ENCODE measurements around the gene MPHOSPH6.
A peak's percentile ranks its signal among the peaks of the same experiment; 100 is the strongest.
"Not testable (repeated sequence)": the region's sequence is repeated elsewhere in the genome, so short reads cannot be mapped to it uniquely, and the experiment has no call there.

Gene MPHOSPH6, protein sequence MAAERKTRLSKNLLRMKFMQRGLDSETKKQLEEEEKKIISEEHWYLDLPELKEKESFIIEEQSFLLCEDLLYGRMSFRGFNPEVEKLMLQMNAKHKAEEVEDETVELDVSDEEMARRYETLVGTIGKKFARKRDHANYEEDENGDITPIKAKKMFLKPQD

DNA sequence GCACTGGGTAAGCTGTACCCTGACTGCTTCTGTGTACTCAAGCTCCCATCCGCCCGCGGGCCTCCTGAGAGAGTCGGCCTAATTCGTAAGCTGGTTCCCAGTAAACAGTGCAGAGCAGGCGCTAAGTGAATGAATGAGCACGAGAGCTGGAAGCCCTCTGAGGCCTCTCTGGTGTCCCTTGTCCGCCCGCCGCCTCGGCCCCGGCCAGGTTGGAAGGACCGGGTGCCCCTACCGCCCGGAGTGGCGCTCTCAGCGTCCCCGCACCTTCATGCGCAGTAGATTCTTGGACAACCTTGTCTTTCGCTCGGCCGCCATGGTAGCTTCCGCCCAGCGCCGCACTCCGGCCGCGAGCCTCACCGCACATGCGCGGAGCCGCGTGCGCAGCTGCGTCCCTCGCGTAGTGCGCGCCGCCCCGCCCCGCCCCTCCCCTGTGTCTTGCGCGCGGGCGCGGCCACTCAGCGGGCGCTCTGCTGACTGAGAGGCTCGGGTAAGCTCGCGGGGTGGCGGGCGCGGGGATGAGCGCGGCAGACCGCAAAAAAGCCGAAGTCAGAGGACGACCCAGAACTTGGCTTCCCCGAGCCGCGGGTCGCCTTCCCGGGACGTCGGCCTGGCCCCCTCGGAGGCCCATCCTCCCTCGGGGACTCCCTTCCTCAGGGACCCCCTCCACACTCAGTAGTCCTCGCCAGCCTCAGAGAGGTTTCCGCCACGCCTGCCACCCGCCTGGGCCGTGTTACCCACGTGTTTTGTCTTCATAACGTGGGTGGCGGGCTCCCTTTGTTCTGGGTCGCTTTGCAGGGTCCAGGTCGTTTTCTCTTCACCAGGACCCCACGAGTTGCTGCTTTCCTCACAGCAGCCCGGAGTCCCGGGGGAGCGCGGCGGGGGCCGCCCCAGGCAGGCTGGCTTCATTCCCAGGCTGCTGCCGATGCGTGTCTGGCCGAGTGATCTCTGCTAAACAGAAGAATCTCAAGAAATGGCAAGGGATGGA lies at the start of gene MPHOSPH6:
Gene MPHOSPH6 (minus strand): TSS at position 364 of the 985 bp plus-strand sequence. CDS start 49 bp downstream, at position 315.
- DNase-seq (ENCODE audit: low read depth), result peak; percentile 86

DNA sequence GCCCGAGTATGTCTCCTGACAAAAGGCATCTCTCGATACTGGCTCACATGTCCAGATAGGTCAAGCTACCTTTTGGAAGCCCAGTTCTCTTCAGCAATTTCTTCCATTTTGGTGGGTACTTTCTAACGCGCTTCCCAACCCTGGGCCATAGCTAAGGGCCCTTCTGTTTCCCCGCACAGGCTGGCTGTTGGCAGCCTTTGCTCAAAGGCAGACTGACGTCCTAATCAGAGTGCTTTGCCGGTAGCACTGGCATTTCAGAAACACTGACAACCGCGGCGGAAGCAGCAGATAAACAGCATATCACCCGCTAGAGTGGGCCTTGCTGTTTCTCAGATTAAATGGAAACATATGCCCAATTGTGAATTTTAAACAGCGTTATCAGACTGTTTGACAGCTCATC lies 49.3 kb upstream of the MPHOSPH6 start:
- no peak for DNase-seq (ENCODE audit: low read depth)

DNA sequence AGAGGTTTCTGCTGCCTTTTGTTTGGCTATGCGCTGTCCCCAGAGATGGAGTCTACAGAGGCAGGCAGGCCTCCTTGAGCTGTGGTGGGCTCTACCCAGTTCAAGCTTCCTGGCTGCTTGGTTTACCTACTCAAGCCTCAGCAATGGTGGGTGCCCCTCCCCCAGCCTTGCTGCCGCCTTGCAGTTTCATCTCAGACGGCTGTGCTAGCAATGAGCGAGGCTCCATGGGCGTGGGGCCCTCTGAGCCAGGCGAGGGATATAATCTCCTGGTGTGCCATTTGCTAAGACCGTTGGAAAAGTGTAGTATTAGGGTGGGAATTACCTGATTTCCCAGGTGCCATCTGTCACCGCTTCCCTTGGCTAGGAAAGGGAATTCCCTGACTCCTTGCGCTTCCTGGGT lies 39.3 kb upstream of the MPHOSPH6 start:
- DNase-seq (ENCODE audit: low read depth), result not testable (repeated sequence)

DNA sequence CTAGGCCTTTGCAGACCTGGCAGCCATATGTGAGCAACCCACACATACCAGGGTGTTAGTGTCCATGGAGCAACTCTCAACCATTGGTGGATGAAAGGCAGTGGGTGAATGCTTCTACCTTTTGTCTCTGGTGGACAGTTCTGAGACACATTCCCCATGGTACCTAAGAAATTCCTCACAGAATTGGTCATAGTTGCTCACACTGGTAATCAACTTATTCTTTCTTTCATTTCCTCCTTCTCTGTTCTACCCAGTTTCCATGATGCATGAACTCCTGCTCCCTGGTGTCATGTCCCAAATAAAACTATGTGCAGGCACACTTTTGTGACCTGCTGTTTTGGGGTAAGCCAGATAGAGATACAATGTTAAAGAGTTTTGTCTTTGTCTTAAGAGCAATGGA lies 33.2 kb upstream of the MPHOSPH6 start:
- no peak for DNase-seq (ENCODE audit: low read depth)

DNA sequence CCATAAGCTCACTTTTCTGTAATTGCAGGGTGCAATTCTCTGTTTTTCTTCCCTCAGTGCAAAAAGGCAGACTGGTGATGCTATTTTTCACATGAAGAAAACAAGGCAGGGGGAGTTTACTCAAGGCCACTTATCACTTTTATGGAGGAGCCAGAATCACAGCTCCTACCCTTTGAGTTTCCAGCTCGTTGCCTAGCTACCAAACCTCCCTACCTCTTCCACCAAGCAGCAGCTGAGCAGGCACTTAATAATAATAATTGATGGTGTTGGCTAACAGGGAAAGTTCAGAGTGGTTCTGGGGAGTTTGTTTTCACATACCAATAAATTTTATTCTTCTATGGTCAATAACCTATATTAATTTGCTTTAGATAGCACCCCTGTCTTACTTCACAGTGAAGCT lies 31.9 kb upstream of the MPHOSPH6 start:
- no peak for DNase-seq (ENCODE audit: low read depth)

DNA sequence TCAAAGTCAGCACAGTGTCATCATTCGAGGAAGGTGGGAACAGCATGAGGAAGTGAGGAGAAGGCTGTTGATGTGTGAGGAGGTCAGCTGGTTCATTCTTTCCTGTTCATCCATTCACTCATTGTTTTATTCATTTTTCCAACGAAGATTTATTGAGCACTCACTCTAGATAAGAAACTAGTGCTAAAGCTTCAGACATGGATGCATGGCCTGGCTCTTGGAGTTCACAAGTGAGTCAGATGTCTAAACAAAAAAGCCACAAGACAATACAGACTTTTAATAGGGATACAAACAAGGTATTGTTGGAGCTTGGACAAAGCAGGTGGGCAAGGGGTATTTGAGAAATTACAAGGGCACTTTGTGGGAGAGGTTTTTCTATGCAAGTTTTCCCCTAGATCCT lies 31.3 kb upstream of the MPHOSPH6 start:
- DNase-seq (ENCODE audit: low read depth), result no peak

DNA sequence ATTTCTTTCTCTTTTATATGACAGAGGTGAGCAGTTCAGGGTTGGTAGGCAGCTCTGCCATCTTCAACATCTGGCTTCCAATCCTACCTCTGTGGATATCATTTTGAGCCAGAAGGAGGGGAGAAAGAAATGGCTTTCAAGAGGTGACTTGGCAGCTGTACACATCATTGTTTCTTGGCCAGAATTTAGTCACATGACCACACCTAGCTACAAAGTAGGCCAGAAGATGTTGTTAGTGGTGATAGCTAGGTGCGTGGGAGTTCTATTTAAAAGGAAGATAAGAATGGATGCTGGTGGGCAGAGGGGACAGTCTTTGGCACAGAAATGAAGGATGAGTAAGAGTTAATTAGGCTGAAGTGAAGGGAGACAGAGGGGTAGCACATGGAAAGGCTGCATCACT lies 29.2 kb upstream of the MPHOSPH6 start:
- no peak for DNase-seq (ENCODE audit: low read depth)

DNA sequence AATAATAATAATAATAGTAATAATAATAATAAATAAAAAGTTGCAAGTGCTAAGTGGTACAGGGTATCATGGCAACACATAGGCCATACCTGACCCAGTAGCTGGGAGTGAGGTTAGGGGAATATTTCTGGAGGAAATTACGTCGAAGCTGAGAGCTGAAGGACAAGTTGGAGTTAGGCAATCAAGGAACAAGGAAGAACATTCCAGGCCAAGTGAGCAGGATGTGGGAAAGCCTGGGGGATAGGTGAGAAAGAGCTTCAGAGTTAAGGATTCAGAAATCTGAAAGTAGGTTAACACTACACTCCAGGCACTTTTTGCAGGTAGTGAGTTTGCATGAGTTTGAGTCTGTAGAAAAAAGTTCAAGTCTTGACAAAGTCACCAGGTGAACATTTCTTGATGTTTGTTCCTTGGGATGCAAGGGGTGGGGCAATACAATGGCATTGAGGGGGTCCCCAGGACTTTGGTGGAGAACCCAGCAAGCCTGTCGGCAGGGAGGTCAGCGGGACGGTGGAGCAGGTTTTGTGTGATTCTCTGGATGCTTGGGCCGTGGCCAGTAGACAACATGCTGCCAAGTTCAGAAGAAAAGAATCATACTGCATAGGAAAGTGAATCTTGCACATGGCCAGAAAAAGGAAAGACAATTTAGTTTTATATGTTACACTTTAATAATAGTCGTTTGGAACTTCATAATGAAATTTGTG lies 27.7 kb upstream of the MPHOSPH6 start:
- no peak for DNase-seq (ENCODE audit: low read depth)

DNA sequence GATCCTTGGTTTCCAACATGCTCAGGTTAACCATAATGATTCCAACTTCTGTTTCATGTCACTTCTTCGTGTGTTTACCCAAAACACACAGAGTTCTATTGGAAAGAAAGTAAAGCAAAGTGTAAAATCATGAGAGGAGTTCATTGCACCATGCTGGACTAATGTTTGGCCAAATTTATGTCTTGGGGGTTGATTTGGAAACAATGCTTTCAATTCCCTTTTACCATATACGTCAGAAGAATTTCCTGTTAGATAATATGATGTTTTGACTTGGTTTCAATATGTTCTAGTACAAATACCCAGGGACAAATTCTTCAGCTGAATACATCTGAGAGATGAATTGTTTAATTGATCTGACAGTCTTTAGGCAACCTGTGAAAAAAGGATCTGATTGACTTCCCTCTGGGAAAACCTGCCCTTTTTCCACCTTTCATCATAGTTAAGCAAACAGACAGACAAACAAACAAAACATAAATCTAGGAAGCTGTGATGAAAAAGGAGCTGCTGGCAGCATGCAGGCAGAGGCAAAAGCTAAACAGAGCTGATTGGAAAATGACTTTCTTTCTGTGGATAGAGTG lies 26.0 kb upstream of the MPHOSPH6 start:
- no peak for DNase-seq (ENCODE audit: low read depth)

DNA sequence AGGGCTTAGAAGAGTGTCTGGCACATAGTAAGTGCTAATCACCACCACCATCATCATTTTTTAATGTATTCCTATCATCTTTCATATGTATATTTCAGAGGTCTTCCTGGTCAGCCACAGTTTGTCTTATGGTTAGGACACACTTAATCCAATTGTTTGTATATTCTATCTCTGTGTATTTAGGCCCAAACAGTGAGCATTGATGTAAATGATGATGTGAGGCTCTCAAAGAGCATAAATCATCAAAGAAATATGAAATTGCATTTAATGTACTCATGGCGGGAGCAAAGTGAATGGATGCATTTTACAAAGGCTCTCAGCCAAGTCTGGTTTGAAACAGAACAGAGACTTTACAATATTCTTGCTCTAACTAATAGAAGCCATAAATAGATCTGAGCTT lies 24.1 kb upstream of the MPHOSPH6 start:
- no peak for DNase-seq (ENCODE audit: low read depth)

DNA sequence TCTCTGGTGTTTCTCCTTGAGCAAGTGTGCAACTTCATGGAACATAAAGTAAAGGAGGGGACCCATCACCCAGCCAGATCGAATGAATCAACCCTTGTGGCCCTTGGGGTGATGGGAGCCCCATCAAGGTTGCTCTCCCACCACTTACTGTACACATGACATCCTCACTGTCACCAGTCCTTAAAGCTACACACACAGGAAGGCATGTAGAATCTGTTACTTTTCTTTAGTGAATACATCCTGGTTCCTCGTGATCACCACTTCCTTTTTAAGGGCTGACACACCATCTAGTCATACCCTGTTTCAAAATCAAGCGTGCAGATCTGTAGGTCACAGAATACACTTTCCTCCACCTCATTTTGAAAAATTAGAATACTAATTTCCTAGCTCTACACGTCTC lies 22.6 kb upstream of the MPHOSPH6 start:
- DNase-seq (ENCODE audit: low read depth), result no peak

DNA sequence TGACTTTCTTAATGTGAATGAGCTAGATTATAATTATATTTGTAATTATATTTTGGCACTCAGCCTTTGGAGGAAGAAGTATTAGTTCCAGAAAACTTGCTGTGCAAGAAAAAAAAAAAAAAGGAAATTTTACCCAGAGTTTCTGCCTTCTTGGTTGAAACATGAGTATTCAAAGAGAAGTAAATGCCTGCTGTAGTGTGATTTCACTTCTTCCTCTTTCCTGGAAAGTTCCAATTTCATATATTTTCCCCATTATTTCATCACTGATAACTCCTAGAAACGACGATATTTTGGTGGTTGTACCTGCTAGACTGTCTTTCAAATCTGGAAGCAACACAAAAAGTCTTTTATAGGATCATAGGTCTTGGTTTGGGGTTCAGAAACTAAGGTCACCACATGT lies 20.4 kb upstream of the MPHOSPH6 start:
- DNase-seq (ENCODE audit: low read depth), result no peak

DNA sequence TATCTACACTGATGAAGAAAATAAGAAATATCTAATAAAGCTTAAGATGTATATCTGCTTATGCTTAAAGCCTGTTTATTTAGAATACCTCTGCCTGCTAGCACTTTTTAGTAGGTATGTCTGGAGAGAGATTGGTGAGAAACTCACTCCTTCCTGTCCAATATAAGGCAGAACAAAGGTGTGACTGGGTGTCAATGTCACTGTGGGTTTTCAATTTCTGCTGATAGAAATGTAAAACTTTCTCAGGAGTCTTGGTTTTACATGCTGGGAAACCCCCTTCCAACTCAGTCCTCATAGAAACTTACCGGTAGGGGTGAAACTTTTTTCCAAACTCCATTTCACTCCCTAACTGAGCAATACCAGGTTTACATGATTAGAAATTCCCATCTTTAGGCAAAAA lies 17.8 kb upstream of the MPHOSPH6 start:
- no peak for DNase-seq (ENCODE audit: low read depth)

DNA sequence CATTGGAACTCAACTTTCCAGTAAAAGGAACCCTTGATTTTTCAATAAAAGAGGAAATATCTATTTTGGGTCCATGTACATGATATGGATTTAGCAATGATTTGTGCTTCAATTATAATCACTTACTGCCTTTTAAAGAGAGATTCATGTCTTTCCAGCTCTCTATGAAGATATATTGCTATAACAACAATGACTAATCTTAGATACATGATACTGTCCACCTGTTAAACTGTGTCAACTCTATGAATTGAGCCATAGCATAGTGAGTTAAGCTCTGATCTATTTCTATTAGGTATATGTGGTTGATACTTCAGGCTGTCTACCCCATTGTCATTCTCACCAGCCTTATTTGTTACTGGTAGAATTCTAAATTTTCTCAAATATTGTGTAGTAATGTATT lies 15.0 kb upstream of the MPHOSPH6 start:
- no peak for DNase-seq (ENCODE audit: low read depth)

DNA sequence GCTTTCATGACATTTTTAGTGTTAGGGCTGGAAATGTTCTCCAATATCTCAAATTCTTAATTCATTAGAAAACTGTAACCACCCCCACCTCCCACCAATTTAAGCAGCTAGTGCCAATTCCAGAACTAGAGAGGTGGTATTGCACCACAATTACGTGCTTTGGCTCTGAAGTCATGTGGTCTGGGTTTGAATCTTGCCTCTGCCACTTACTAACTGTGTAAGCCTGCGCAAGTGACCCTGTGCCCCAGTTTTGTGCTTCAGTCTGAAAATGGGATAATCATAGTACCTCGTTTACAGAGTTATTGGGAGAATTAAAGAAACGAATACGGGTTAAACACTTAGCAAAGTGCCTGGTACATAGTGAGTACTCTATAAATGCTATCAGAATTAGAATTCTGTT lies 14.2 kb upstream of the MPHOSPH6 start:
- no peak for DNase-seq (ENCODE audit: low read depth)

DNA sequence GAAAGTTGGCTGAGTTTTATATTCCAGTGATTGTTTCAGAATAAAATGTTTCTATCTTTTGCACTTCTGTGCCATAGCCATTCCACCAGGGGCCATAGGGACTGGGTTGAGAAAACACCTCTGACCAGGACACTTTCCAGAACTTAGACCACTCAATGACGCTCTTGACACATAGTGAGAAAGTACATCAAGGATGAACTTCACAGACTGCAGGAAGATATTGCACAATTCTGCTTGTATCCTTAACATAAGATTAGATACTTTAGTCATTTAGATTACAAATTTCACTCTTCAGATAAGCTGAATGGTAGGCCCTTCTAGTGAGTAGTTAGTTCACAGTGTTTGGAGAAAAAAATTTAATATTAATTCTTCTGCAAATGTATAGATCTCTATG lies 13.0 kb upstream of the MPHOSPH6 start:
- DNase-seq (ENCODE audit: low read depth), result no peak

DNA sequence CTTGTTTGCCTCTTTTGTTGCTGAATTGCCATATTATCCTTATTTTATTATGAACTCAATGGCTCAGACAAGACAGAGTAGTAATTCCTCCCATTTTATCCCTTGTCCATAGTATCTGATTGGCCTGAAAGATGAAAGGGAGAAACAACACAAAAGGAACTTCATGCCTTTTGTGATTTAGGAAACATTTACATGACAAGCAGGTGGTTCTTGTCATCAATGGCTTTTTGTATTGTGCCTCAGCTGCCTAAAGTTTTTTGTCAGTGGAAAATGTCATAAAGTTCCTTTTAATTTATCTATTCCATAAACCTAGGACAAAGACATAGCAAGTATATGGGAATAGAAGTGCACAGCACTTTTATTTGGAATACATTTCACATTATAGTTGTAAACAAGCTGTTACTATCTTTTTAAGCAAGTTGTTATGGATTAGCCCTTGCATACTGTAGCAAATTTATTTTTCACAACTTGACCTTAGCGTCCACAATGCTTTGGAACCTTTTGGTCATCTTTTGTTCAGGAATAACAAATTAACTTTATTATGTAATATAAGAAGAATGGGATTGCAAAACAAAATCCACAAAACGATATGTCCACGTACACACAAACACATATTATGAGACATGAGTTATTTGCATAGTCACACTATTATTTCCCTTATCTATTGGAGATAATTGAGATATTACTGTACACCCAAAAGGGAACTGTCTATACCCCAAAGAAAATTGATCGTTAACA lies 12.4 kb upstream of the MPHOSPH6 start:
- DNase-seq (ENCODE audit: low read depth), result no peak

DNA sequence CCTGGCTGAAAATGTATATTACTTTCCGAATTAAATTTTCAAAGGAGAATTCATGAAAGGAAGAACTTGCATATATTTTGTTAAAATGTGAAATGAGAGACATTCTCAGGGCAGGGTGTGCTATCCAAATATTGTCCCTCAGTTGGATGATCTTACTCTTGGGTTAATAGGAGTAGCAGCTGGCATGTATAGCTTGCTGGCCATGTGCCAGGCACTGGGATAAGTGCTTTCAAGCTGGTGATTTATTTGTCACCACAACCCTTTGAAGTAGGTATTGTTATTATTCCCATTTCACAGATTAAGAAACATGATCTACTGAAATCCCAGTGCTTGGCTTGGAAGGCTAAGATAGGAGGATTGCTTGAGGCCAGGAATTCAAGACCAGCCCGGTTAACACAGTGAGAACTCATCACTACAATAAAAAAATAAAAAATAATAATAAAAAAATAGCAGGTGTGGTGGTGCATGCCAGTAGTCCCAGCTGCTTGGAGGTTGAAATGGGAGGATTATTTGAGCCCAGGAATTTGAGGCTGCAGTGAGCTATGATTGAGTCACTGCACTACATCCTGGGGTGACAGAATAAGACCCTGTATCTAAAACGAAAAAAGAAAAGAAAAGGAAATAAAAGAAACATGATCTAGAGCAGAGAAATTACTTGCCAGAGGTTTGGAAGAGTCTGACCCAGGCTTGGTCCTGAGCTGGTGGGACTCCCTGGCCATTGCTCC lies 11.6 kb upstream of the MPHOSPH6 start:
- DNase-seq (ENCODE audit: low read depth), result no peak

DNA sequence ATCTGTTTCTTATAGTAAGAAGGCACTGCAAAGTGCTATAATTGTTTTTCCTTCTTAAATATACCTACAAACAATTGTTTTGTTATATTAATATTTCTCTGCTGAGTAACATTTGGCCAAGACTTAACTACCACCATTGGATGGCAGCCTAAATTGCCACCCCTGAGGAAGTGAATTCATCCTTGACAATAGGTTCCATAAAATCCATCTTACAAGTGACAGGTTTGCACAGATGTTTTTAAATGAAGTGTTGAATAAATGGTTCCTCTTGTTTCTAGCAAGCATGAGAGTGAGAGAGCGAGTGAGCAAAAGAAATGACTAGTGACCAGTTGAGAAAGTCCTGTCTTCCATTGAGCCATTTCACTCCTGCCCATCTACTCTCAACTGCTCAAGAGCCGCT lies 8.3 kb upstream of the MPHOSPH6 start:
- no peak for DNase-seq (ENCODE audit: low read depth)

DNA sequence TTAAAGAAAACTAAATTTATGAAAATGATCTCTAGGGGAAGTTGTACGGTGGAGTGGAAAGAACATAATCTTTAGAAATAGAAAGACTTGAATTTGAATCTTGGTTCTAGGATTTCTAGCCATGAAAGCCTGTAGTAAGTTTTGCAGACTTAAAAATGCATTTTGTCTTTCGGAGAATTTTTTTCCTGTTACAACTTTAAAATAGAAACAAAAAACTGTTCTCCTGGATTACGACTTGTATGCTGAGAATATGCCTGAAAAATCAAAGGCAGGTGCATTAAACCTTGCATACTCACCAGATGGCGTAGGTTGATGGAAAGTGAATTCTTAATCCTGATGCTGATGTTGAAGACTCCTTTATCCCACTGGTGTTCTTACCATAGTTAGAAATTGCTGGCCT lies 7.5 kb upstream of the MPHOSPH6 start:
- DNase-seq (ENCODE audit: low read depth), result no peak

DNA sequence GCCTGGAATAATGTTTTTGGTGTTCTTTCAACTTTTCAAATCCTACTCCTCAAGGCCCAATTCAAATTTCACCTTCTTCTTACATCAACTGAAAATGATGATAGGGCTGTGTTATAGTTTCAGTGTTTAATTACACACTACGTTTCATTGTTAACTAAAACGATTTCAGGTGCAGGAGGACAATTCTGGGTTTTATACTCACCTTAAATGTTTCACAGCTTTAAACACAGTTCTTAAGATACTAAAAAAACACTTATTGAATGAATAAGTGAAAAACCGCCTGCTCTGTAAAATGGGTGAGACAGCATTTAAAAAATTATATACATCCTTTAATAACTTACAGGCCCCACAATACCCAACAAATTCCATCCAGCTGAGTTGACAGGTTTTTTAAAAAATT lies 6.2 kb upstream of the MPHOSPH6 start:
- DNase-seq (ENCODE audit: low read depth), result no peak
